ENCODE data around the gene PNPT1.

Gene PNPT1

GRCh38 chr2:55595536-55595935 lies 98.1 kb downstream of the PNPT1 start:
- no peak for TF ChIP-seq CTCF (IDR thresholded peaks at IDR 0.05; ENCODE audit: borderline replicate concordance, insufficient read depth, low read depth, low read length)
- H3K4me3 ChIP-seq (ENCODE audit: low read depth, low read length), result no peak overlapping the region

- H3K4me3 ChIP-seq (ENCODE audit: low read depth, low read length), result no peak overlapping the region
- TF ChIP-seq CTCF (IDR thresholded peaks at IDR 0.05; ENCODE audit: borderline replicate concordance, insufficient read depth, low read depth, low read length), result no peak
Measured at GRCh38 chr2:55592130-55592529, 101.5 kb downstream of the PNPT1 start.

- no peak for TF ChIP-seq CTCF (IDR thresholded peaks at IDR 0.05; ENCODE audit: borderline replicate concordance, insufficient read depth, low read depth, low read length)
- H3K4me3 ChIP-seq (ENCODE audit: low read depth, low read length), result no peak overlapping the region
Measured at GRCh38 chr2:55590810-55591440, 102.7 kb downstream of the PNPT1 start.

GRCh38 chr2:55585451-55586080 lies 108.1 kb downstream of the PNPT1 start:
- TF ChIP-seq CTCF (IDR thresholded peaks at IDR 0.05; ENCODE audit: borderline replicate concordance, insufficient read depth, low read depth, low read length), result no peak
- H3K4me3 ChIP-seq (ENCODE audit: low read depth, low read length), result no peak overlapping the region
